ENCODE results near the gene PLAC1.
A peak's percentile ranks its signal among the peaks of the same experiment; 100 is the strongest.

PLAC1 gene

GRCh38 chrX:134543288-134543687 is 115.0 kb downstream of the PLAC1 start:
- DNase-seq (ENCODE audit: low spot score) = no peak

GRCh38 chrX:134542485-134542884 is 115.8 kb downstream of the PLAC1 start:
- peak; percentile 46 for DNase-seq (ENCODE audit: low spot score)

GRCh38 chrX:134541906-134542305 is 116.4 kb downstream of the PLAC1 start:
- DNase-seq (ENCODE audit: low spot score) = no peak

GRCh38 chrX:134538316-134538715 is 120.0 kb downstream of the PLAC1 start:
- no peak for DNase-seq (ENCODE audit: low spot score)

- peak; percentile 56 for DNase-seq (ENCODE audit: low spot score)
These were observed 120.9 kb downstream of the PLAC1 start for GRCh38 chrX:134537179-134537955.

- DNase-seq (ENCODE audit: low spot score) = no peak
These were observed 124.3 kb downstream of the PLAC1 start for GRCh38 chrX:134533952-134534351.

- DNase-seq (ENCODE audit: low spot score) = no peak
These were observed 124.9 kb downstream of the PLAC1 start for GRCh38 chrX:134533352-134533751.

- DNase-seq (ENCODE audit: low spot score) = no peak
These were observed 127.4 kb downstream of the PLAC1 start for GRCh38 chrX:134530845-134531244.

- no peak for DNase-seq (ENCODE audit: low spot score)
These were observed 128.8 kb downstream of the PLAC1 start for GRCh38 chrX:134529481-134529880.

GRCh38 chrX:134528960-134529359 is 129.3 kb downstream of the PLAC1 start:
- no peak for DNase-seq (ENCODE audit: low spot score)

GRCh38 chrX:134526399-134526798 is 131.9 kb downstream of the PLAC1 start:
- DNase-seq (ENCODE audit: low spot score) = peak; percentile 20

GRCh38 chrX:134525086-134525792 is 133.0 kb downstream of the PLAC1 start:
- no peak for DNase-seq (ENCODE audit: low spot score)

- no peak for DNase-seq (ENCODE audit: low spot score)
These were observed 134.1 kb downstream of the PLAC1 start for GRCh38 chrX:134524181-134524580.

- DNase-seq (ENCODE audit: low spot score) = peak; percentile 60
These were observed 137.3 kb downstream of the PLAC1 start for GRCh38 chrX:134520860-134521390.

Data from GM03348 (cell line).